Peyer's patch (tissue), 4 donors: ENCODE data around the gene IQCK. TPM values are rescaled to one million over a fixed set of nuclear protein-coding genes. Genes with fewer than 3 reads are reported as not detected.

ENCODE experiments used
- DNase-seq, 3 donors: peaks; one replicate each; pipeline ENCODE4 v3.0.0-alpha.2; 2017 to 2019
- H3K27ac ChIP-seq, 4 donors: fragments of 200-600 bp; sonication (generic); one replicate each; pipeline ENCODE4 v1.5.1; 2016 to 2019
- H3K27me3 ChIP-seq, 2 donors: fragments of 200-600 bp; sonication (generic); one replicate each; pipeline ENCODE4 v1.5.1; 2019
- H3K36me3 ChIP-seq, 3 donors: fragments of 200-600 bp; sonication (generic); one replicate each; pipeline ENCODE4 v1.5.1; 2016 to 2019
- H3K4me1 ChIP-seq, 4 donors: fragments of 200-600 bp; sonication (generic); one replicate each; pipeline ENCODE4 v1.5.1; 2016 to 2019
- H3K4me3 ChIP-seq, 4 donors: fragments of 200-600 bp; sonication (generic); 1 replicate in 3 of 4; 2 replicates in 1 of 4; pipeline ENCODE4 v1.5.1; 2016 to 2019; ENCODE audit warnings: mild to moderate bottlenecking in 1 of 4
- H3K9me3 ChIP-seq, 4 donors: fragments of 200-600 bp; sonication (generic); one replicate each; pipeline ENCODE4 v1.5.1; 2016 to 2019; ENCODE audit warnings: mild to moderate bottlenecking in 1 of 4
- CTCF ChIP-seq, 6 experiments: fragments of 450-650 bp in 4 of 6; fragments of 200-600 bp in 2 of 6; sonication (generic) in 1 of 6; IDR thresholded peaks; one replicate each; pipeline ENCODE4 v1.5.1; 2017 to 2019; ENCODE audit warnings: antibody characterized with exemption in 6 of 6, mild to moderate bottlenecking in 3 of 6, moderate library complexity in 1 of 6
- POLR2A ChIP-seq, 2 donors: fragments of 450-650 bp; IDR thresholded peaks; one replicate each; pipeline ENCODE4 v1.5.1; 2017; ENCODE audit warnings: antibody characterized with exemption in 2 of 2, mild to moderate bottlenecking in 2 of 2, moderate library complexity in 2 of 2
- total RNA-seq, 4 donors: library from RNA; depleted of rRNA; stranded (reverse); fragments of >200 nt; gene quantifications; one replicate each; pipeline ENCODE4 v1.1.0, GENCODE V29; 2016

Gene IQCK
- total RNA-seq, 4 donors from 2014 or later = 8.2 to 42.9 (median 10.3) TPM

- DNase-seq = no peak
- Histone ChIP-seq H3K9me3 (no peaks in the 10 kb centered on the region), H3K27ac (no peak overlapping the region), H3K4me1 (peaks cover 0 to 9% (median 1%) of the 10 kb centered on the region in 4 donors), H3K4me3 (no peak overlapping the region), H3K27me3 (no peaks in the 10 kb centered on the region), H3K36me3 (no peaks in the 10 kb centered on the region)
- TF ChIP-seq POLR2A (IDR thresholded peaks at IDR 0.05) (no peak), CTCF (IDR thresholded peaks at IDR 0.05) (no peak)
Measured at GRCh38 chr16:19810817-19811731, 93.0 kb downstream of the IQCK start.

GRCh38 chr16:19812986-19813385, 94.9 kb downstream of the IQCK start:
- H3K4me1 ChIP-seq = peaks cover 0 to 5% (median under 1%) of the 10 kb centered on the region in 4 donors
- no peaks in the 10 kb centered on the region for H3K36me3 ChIP-seq
- no peaks in the 10 kb centered on the region for H3K27me3 ChIP-seq
- no peaks in the 10 kb centered on the region for H3K9me3 ChIP-seq
- no peak for DNase-seq
- H3K27ac ChIP-seq = no peak overlapping the region
- no peak overlapping the region for H3K4me3 ChIP-seq
- TF ChIP-seq CTCF (IDR thresholded peaks at IDR 0.05) = no peak
- no peak for TF ChIP-seq POLR2A (IDR thresholded peaks at IDR 0.05)

DNA sequence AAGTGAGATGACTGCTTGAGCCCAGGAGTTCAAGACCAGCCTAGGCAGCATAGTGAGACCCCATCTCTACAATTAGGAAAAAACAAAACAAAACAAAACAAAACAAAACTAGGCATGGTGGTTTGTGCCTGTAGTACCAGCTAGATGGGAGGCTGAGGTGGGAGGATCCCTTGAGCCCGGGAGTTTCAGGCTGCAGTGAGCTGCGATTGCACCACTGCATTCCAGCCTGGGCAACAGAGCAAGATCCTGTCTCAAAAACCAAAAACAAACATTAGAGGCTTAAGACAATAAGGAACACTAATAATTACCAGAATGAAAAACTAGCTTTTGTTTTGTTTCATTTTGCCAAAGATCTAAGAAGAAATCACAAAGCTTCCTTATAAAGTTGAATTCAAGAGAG, 97.3 kb downstream of the IQCK start:
- Histone ChIP-seq H3K27ac (no peak overlapping the region), H3K4me3 (no peak overlapping the region), H3K4me1 (no peaks in the 10 kb centered on the region), H3K27me3 (no peaks in the 10 kb centered on the region), H3K9me3 (no peaks in the 10 kb centered on the region), H3K36me3 (no peaks in the 10 kb centered on the region)
- DNase-seq = no peak
- no peak for TF ChIP-seq CTCF (IDR thresholded peaks at IDR 0.05)
- TF ChIP-seq POLR2A (IDR thresholded peaks at IDR 0.05) = no peak

DNA sequence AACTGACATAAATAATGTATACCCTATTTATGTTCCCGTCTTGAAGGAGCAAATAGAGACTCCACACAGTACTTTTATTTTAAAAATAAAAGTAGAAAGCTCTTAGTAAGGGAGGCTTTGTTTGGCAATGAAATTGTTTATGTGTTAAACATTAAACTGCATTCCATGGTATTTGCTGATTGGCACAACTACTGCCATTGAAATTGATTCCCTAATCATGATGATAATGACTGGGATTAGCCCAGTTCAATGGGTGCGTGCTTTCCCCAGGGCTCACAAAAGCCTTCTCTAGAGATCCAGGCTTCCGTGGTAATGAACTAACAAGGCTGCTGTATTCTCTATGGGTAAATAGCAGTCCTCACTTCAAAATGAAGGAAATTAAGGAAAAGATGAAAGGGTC, 99.1 kb downstream of the IQCK start:
- no peak overlapping the region for H3K27ac ChIP-seq
- no peak for DNase-seq

GRCh38 chr16:19817875-19818274, 99.8 kb downstream of the IQCK start:
- no peak for TF ChIP-seq CTCF (IDR thresholded peaks at IDR 0.05)
- no peak for TF ChIP-seq POLR2A (IDR thresholded peaks at IDR 0.05)
- no peak for DNase-seq
- Histone ChIP-seq H3K4me1 (no peaks in the 10 kb centered on the region), H3K27me3 (no peaks in the 10 kb centered on the region), H3K27ac (no peak overlapping the region), H3K4me3 (no peak overlapping the region), H3K9me3 (no peaks in the 10 kb centered on the region), H3K36me3 (no peaks in the 10 kb centered on the region)

More for the DNA sequence above, 99.1 kb downstream of the IQCK start:
- Histone ChIP-seq H3K4me1 (no peaks in the 10 kb centered on the region), H3K9me3 (no peaks in the 10 kb centered on the region), H3K36me3 (no peaks in the 10 kb centered on the region), H3K4me3 (no peak overlapping the region), H3K27me3 (no peaks in the 10 kb centered on the region)
- no peak for TF ChIP-seq POLR2A (IDR thresholded peaks at IDR 0.05)
- no peak for TF ChIP-seq CTCF (IDR thresholded peaks at IDR 0.05)
